Breast epithelium (tissue), 3 donors: ENCODE results near the gene ENKUR.

Source experiments
- POLR2A ChIP-seq: fragments of 450-650 bp; IDR thresholded peaks from one replicate; pipeline ENCODE4 v1.6.1; 2016; ENCODE audit warnings: antibody characterized with exemption, mild to moderate bottlenecking, moderate library complexity
- POLR2AphosphoS5 ChIP-seq, 3 donors: sonication (generic); formaldehyde crosslinking; IDR thresholded peaks; one replicate each; pipeline ENCODE4 v1.6.1; 2017; ENCODE audit warnings: antibody characterized with exemption in 3 of 3
- TF ChIP-seq, protein P1 (sequence below), 3 donors: fragments of 450-650 bp; IDR thresholded peaks; one replicate each; pipeline ENCODE4 v1.5.1; 2016 to 2017; ENCODE audit warnings: antibody characterized with exemption in 3 of 3, mild to moderate bottlenecking in 3 of 3, moderate library complexity in 3 of 3

DNA sequence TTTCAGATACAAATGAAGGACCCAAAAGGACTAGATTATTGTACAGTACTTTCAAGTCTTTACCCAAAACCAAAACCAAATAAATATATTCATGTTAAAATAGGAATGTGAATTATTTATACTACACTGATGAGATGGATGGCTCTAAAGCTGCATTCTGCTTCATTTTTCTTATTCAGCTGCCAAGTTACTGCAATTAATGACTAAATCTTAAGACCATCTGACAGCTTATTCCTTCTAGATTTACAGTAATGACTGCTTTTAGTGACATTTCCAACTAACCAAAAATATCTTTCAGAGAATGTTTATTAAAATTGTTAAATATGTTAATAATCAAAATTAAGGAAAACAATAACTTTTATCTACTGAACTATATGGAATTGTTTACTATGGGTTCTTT is 20.9 kb downstream of the ENKUR start:
- TF ChIP-seq, protein P1, sequence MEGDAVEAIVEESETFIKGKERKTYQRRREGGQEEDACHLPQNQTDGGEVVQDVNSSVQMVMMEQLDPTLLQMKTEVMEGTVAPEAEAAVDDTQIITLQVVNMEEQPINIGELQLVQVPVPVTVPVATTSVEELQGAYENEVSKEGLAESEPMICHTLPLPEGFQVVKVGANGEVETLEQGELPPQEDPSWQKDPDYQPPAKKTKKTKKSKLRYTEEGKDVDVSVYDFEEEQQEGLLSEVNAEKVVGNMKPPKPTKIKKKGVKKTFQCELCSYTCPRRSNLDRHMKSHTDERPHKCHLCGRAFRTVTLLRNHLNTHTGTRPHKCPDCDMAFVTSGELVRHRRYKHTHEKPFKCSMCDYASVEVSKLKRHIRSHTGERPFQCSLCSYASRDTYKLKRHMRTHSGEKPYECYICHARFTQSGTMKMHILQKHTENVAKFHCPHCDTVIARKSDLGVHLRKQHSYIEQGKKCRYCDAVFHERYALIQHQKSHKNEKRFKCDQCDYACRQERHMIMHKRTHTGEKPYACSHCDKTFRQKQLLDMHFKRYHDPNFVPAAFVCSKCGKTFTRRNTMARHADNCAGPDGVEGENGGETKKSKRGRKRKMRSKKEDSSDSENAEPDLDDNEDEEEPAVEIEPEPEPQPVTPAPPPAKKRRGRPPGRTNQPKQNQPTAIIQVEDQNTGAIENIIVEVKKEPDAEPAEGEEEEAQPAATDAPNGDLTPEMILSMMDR (IDR thresholded peaks at IDR 0.05) = no peak
- TF ChIP-seq POLR2A = no peak
- TF ChIP-seq POLR2AphosphoS5 (IDR thresholded peaks at IDR 0.05) = no peak
